NCI-H1417 treated with DMSO at 0.1 percent for 48 hours (cell line): ENCODE measurements around the gene SDC4.
A peak's percentile ranks its signal among the peaks of the same experiment; 100 is the strongest.

Experiments used
- DNase-seq: peaks from one replicate; lab custom pipeline; 2025; lab: John Stamatoyannopoulos, UW

The SDC4 gene

GRCh38 chr20:45343532-45344167, 4.6 kb downstream of the SDC4 start:
- DNase-seq, result peak; percentile 72

GRCh38 chr20:45342855-45343531, 5.2 kb downstream of the SDC4 start:
- DNase-seq, result no peak

DNA sequence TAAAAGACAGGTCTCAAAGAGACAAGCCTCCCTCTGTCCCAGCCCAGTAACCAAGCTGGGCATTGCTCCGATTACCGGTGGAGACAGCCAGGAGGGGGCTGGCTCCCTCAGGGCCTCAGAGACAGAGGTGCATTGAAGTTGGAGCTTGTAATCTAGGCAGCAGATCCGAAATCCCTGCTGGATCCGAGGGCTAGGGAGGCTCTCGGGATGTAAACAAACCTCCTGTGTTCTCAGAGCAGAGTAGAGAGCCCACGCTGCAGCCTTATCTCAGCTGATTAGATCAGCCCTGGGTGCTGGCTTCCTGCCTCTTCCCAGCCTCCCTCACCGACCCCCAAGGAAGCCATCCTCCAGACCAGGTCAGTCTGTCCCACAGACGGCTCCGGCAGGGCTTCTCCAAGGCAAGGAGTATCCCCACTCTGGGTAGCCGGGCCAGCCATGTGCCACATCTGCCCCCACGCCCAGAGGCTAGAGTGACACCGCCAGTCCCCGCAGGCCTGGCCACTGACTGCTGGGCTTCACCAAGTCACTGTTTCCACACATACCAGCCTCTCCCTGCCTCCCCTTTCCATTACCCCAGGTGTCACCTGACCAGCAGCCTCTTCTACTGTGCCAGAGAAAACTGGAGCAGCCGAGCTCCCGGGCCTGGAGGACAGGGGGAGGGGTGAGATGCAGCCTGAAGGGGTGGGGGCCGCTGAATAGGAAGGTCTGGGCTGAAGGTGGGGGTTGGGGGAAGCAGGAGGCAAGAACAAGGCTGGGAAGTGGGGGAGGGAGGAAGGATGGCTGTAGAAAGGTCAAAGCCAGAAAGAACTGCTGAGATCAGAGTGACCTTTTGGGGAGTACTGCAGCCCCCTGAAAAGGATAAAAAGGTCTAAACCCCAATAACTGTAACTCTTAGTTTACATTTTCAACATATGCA, 6.0 kb downstream of the SDC4 start:
- DNase-seq, result no peak

DNA sequence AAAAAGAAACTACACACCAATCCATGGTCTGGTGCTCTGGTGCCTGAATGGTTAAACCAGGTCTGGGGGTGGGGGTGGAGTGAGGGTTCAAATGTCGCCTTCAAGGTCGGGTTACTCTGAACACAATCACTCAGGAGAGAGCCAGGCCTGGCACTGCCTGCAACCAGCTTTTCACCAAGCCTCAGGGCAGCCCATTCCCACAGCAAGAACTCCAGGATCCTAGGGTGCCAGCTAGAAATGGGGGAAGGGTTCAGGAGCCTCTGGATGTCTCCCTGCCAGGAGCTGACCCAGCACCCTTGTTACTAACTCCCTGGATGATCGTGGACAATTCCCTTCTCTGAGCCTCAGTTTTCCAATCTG, 6.7 kb downstream of the SDC4 start:
- no peak for DNase-seq

GRCh38 chr20:45340951-45341350, 7.3 kb downstream of the SDC4 start:
- DNase-seq, result no peak

DNA sequence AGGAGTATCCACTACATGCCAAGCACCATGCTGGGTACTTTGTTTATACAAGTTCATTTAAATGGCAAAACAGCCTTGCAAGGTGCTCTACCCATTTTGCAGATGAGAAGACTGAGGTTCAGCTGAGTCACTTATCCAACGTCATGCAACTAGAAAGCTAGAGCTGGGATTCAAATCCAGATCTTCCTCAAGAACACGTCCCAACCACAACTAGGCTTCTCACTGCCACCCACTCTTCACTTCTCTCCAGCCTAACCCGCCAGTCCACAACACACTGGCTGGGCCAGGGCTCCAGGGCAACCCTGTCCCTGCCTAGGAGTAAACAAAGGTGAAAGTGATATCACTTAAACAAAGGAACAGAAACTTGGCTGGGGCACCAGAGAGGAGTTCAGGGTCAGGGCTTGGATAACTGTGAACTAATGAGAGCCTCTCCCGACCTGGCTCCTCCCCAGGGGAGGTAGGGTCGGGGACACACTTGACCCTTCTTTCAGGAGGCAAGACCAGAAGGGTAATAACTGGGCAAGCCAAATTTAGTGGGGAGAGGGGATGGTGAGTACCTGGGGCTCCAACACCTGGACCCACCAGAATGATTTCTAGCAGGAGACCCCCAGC, 7.9 kb downstream of the SDC4 start:
- no peak for DNase-seq

DNA sequence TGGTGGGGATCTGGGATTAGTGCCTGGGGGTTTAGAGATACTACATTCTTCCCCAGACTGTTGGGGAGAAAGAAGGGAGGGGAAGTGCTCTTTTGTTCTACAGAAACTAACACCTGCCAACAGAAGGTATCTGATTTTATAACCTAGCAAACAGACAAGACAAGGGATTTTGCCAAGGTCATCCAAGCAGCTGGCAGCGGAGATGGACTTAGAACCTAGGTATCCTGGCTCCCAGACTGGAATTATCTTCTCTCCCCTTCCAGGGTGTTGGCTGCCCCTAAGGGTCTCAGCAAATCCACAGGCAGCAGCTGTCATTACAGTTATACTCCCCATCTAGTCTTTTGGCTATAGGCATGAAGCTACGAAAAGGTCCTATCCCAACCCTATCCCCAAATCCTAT, 8.4 kb downstream of the SDC4 start:
- no peak for DNase-seq

DNA sequence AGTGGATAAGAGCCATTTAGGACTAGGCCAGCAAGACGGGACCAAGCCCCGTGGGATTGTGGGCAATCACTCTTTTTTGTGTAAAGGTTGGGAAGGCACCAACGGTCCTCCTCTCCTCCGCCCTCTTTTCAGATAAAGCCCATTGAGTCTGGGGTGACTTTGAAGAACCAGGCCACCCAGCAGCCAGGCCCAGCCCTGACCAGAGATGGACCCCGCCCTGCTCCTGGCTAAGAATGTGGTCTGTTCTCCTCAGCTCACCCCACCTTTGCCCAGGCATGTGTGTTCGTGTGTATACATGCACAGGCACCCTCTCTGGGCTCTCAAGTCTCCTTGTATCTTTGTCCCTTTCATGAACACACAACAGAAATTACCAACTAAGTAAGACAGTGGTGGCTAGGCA, 9.1 kb downstream of the SDC4 start:
- no peak for DNase-seq

DNA sequence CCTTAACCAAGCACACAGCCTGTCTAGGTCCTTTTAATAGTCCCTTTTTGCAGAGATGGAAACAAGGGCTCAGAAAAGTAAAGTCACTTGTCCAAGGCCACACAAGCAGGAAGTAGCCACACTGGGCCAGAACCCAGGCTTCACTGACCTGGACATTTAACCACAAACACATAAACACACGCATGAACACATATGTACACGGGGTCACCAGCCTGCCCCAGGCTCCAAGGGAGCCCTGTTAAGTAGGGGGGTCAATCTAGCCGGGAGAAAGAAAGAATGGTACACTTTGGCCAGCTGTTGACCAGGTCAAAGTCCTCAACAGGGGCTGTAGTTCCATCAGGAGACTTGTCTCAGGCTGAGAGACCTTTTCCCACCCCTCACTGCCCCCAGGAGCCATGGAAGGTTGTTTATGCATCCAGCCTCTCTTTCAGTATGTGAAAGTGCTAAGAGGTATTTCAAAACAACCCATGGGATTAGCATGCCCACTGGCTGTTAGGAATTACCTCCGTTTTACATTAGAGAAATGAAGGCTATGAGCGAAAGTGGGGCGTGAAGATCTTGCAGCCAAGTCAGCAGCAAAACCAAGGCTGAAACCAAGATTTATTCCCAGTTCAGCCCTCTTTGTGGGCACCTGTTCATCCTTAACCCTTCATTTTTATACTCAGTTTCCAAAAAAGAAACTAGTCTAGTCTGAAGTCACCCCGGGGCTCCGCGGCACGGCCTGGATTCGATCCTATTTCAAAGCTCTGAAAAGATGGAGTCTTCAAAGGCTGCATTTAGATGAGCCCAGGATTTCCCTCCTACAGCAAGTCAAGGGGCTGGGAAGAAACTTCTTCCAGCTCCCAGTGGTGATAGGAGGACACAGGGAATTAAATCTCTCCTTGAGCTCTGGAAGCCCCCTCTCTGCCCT, 9.8 kb downstream of the SDC4 start:
- no peak for DNase-seq

- DNase-seq, result no peak
Observed at GRCh38 chr20:45337367-45338120, 10.7 kb downstream of the SDC4 start.

DNA sequence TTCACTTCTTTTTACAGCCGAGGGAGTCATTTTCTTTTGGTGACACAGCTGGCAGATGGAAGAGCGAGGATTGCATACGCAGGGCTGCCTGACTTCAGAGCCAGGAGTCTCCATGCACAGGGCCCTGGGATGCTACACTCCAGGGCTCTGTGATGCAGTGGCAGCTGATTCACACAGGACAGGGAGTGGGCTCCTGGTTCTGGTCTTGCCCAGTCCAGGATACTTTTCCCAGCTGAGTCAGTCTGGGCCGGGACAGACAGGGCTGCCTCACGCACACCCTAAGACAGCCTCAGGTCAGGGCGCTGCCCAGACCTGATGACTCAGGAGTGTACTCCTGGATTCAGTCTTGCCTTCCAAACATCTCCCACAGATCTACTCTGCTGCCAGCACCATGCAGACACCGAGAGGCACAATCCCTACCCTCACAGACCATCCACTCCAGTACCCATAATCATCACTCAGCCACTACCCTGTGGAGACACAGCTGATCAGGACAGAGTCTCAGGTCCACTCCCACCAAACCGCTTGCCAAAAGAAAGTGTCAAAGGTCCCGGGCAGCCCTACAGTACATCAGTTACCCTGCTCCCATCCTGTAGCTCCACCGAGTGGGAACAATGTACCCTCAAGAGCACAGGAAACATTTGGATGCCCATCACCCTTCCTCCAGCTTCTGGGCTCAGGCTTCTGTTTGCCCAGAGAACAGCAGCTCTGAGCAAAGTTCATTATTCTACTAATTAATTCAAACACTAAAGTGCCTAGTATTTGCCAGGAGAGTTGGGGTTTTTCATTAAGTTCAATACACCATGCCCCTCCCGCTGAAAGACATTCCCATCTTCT, 11.5 kb downstream of the SDC4 start:
- no peak for DNase-seq

GRCh38 chr20:45330476-45330875, 17.7 kb downstream of the SDC4 start:
- no peak for DNase-seq

DNA sequence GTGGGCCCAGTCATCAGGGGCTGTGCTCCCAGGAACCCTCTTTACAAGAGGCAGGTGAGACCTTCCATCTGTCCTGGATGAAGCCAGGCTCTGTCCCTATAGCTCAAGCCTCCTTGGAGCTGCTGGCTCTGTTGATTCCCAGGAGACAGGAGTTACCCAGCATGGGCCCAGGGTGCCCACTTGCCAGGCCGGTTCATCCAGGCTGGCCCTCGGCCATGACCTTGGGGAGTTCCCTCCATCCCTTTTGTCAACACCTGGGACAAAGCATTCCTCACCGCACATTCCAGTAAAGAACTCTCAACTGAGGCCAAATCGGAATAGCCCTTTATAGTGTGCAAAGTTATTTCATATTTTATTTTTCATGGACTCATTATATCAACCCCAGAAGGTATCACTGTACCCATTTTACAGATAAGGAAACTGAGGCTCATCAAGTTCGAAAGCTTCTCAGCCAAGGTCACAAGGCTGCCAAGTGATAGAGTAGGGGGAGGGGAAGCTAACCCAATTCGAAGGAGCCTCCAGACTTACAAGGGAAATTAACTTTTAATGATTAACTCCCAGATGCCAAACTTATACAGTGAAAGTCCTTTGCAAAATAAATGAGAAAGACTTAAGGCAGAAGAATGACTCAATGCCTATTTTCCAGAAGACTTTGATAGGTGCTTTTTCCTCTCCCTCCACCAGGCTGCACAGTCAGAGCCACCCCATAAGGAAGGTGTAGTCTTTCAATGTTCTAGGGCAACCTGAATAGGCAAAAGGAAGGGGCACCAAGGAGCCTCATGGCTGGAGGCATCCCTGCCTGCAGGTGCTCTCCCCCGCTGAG, 18.5 kb downstream of the SDC4 start:
- no peak for DNase-seq

DNA sequence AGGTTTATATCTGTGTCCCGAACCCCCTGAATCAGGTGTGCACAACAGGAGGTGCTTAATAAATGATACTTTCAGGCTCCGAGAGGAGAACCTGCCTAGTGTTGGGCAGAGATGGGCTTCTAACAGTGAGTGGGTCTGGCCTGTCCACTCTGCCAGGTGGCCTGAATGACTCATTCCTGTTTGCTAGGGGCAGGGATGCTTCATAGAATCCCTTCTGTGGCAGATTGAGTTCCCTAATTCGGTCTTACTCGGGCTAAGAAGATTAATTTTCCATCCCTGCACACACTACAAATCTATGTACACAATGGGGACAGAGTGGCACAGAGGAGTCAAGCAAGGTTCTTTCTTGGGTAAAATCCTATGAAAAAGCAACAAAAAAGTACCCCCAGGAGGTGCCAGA, 19.8 kb downstream of the SDC4 start:
- no peak for DNase-seq

- DNase-seq, result no peak
Observed at GRCh38 chr20:45325371-45325770, 22.9 kb downstream of the SDC4 start.

DNA sequence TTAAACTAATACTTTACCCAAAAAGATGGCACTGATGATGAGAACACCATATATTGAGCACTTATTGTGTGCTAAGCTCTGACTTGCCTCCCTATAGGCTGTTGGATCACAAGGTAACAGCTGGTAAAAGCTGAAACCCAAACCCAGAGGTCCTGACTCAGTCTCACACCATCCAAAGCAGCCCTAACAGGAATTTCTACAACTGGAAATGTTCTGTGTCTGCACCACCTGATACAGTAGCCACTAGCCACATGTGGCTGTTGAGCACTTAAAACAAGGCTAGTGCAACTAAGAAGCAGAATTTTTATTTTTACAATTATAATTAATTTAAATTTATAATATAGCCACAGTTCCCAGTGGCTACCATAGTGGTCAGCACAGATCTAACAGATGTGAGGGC, 24.5 kb downstream of the SDC4 start:
- DNase-seq, result no peak

DNA sequence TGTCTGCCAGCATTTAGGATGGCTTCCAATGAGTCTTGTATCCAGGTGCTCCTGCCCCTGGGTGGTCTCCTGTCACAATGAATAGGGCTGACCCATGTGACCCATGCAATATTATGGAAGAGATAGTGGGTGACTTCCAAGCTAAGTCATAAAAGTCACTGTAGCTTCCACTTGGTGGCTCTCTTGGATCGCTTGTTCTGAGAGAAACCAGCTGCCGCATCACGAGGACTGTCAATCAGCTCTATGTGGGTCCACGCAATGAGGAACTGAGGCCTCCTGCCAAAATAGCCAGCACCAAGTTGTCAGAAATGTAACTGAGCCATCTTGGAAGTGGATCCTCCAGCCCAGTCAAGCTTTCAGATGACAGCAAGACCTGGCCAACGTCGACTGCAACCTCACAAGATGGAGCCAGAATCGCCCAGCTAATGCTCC, 25.3 kb downstream of the SDC4 start:
- no peak for DNase-seq

GRCh38 chr20:45320948-45321595, 27.2 kb downstream of the SDC4 start:
- DNase-seq, result no peak
